K562 (cell line): ENCODE measurements around the gene DDR2.

ENCODE experiments used
- ETV6 ChIP-seq, 3 experiments: fragments of 150-350 bp in 1 of 3; sonication (generic) in 1 of 3; formaldehyde crosslinking in 1 of 3; IDR thresholded peaks; 2 replicates each; pipeline versions ENCODE4 v1.6.1 to v1.8.0; 2014 to 2022; ENCODE audit warnings: borderline replicate concordance in 2 of 3, low read depth in 2 of 3, antibody characterized with exemption in 1 of 3, low read length in 1 of 3, mild to moderate bottlenecking in 1 of 3, missing genetic modification reagents in 1 of 3
- EZH2 ChIP-seq: IDR thresholded peaks from 2 replicates; pipeline ENCODE4 v1.6.1; 2012; ENCODE audit warnings: low read depth, mild to moderate bottlenecking, inconsistent platforms, low read length, borderline replicate concordance
- HIVEP1 ChIP-seq: fragments of 250-450 bp; sonication (Bioruptor Pico); IDR thresholded peaks from 2 replicates; pipeline ENCODE4 v1.4.0; 2020; ENCODE audit warnings: mild to moderate bottlenecking
- MAZ ChIP-seq, 2 experiments: fragments of 450-650 bp in 1 of 2; sonication (generic) in 1 of 2; formaldehyde crosslinking; IDR thresholded peaks in 1 of 2; conservative IDR thresholded peaks in 1 of 2; 2 replicates each; pipeline versions ENCODE4 v1.4.0 to v1.5.0; 2020; ENCODE audit warnings: mild to moderate bottlenecking in 1 of 2, missing genetic modification reagents in 1 of 2
- POLR2A ChIP-seq: fragments of 450-650 bp; conservative IDR thresholded peaks from 2 replicates; pipeline ENCODE4 v1.6.1; 2016
- TAF1 ChIP-seq: IDR thresholded peaks from 2 replicates; pipeline ENCODE4 v1.6.1; 2011; ENCODE audit warnings: mild to moderate bottlenecking, low read length, moderate library complexity; ENCODE audit not compliant: insufficient read depth, control insufficient read depth, severe bottlenecking; ENCODE audit errors: extremely low read depth
- TF ChIP-seq, protein P1 (sequence below), 3 experiments: IDR thresholded peaks in 2 of 3; conservative IDR thresholded peaks in 1 of 3; 2 replicates each; pipeline ENCODE4 v1.5.1; 2011 to 2012; ENCODE audit warnings: low read length in 3 of 3, mild to moderate bottlenecking in 3 of 3, control low read depth in 2 of 3, improper control_type of control experiment in 1 of 3, inconsistent platforms in 1 of 3, low read depth in 1 of 3, mixed read lengths in 1 of 3, moderate library complexity in 1 of 3; ENCODE audit not compliant: insufficient read depth in 2 of 3
- TF ChIP-seq, protein P2 (sequence below), 2 experiments: fragments of 450-650 bp; formaldehyde crosslinking in 1 of 2; IDR thresholded peaks; 2 replicates each; pipeline versions ENCODE4 v1.4.0 to v1.6.1; 2014 to 2020; ENCODE audit warnings: mild to moderate bottlenecking in 2 of 2, borderline replicate concordance in 1 of 2, low read depth in 1 of 2

DNA sequence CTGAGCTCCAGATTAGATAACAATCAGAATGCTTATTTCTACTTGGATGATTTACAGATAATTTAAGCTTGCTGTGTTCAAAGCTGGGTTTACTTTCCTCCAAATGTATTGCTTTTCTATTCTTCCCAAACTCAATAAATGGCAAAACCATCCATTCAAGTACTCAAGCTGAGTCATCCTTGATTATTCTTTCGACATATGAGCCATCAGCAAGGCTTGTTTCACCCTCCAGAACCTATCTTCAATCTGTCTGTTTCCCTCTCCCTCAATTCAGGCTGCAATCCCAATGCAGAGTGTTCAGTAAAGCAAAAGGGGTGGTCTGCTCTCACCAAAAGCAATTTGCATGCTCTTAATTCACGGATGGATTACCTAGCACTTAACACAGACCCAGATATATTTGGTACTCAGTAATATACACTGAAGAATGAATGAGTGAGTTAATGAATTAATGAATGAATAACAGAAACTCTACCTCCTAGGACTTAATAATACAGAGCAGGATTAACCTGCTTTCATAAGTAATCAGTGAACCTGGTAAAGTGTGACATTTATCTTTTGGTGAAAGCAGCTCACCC, 41.9 kb downstream of the DDR2 start:
- TF ChIP-seq, protein P1, sequence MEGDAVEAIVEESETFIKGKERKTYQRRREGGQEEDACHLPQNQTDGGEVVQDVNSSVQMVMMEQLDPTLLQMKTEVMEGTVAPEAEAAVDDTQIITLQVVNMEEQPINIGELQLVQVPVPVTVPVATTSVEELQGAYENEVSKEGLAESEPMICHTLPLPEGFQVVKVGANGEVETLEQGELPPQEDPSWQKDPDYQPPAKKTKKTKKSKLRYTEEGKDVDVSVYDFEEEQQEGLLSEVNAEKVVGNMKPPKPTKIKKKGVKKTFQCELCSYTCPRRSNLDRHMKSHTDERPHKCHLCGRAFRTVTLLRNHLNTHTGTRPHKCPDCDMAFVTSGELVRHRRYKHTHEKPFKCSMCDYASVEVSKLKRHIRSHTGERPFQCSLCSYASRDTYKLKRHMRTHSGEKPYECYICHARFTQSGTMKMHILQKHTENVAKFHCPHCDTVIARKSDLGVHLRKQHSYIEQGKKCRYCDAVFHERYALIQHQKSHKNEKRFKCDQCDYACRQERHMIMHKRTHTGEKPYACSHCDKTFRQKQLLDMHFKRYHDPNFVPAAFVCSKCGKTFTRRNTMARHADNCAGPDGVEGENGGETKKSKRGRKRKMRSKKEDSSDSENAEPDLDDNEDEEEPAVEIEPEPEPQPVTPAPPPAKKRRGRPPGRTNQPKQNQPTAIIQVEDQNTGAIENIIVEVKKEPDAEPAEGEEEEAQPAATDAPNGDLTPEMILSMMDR (IDR thresholded peaks at IDR 0.05 in 2 of 3, conservative IDR thresholded peaks at IDR 0.05 in 1 of 3; ENCODE audit: insufficient read depth in 2 of 3, low read depth in 1 of 3, low read length in 3 of 3): no peak
- TF ChIP-seq, protein P2, sequence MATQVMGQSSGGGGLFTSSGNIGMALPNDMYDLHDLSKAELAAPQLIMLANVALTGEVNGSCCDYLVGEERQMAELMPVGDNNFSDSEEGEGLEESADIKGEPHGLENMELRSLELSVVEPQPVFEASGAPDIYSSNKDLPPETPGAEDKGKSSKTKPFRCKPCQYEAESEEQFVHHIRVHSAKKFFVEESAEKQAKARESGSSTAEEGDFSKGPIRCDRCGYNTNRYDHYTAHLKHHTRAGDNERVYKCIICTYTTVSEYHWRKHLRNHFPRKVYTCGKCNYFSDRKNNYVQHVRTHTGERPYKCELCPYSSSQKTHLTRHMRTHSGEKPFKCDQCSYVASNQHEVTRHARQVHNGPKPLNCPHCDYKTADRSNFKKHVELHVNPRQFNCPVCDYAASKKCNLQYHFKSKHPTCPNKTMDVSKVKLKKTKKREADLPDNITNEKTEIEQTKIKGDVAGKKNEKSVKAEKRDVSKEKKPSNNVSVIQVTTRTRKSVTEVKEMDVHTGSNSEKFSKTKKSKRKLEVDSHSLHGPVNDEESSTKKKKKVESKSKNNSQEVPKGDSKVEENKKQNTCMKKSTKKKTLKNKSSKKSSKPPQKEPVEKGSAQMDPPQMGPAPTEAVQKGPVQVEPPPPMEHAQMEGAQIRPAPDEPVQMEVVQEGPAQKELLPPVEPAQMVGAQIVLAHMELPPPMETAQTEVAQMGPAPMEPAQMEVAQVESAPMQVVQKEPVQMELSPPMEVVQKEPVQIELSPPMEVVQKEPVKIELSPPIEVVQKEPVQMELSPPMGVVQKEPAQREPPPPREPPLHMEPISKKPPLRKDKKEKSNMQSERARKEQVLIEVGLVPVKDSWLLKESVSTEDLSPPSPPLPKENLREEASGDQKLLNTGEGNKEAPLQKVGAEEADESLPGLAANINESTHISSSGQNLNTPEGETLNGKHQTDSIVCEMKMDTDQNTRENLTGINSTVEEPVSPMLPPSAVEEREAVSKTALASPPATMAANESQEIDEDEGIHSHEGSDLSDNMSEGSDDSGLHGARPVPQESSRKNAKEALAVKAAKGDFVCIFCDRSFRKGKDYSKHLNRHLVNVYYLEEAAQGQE (IDR thresholded peaks at IDR 0.05; ENCODE audit: borderline replicate concordance): no peak
- TF ChIP-seq, protein P2 (CRISPR knock-in tag; IDR thresholded peaks at IDR 0.05; ENCODE audit: low read depth): no peak
- TF ChIP-seq HIVEP1 (CRISPR knock-in tag): no peak
- no peak for TF ChIP-seq POLR2A
- no peak for TF ChIP-seq TAF1
- no peak for TF ChIP-seq EZH2
- no peak for TF ChIP-seq MAZ (CRISPR knock-in tag; conservative IDR thresholded peaks at IDR 0.05 in 1 of 2, IDR thresholded peaks at IDR 0.05 in 1 of 2)
- no peak for TF ChIP-seq ETV6 (IDR thresholded peaks at IDR 0.05; ENCODE audit: borderline replicate concordance in 1 of 2, low read depth in 2 of 2, low read length in 1 of 2)
- TF ChIP-seq ETV6 (CRISPR knock-in tag; IDR thresholded peaks at IDR 0.05; ENCODE audit: borderline replicate concordance): no peak
